Parathyroid adenoma (tissue), 2 donors: Measurements from ENCODE around the gene NUFIP2.

Experiments used
- H2AFZ ChIP-seq: fragments of 300-600 bp; sonication (generic); one replicate; pipeline ENCODE4 v1.7.0; 2017; ENCODE audit warnings: antibody characterized with exemption, mild to moderate bottlenecking
- H3K27ac ChIP-seq: fragments of 300-600 bp; sonication (generic); one replicate; pipeline ENCODE4 v1.7.0; 2017
- H3K27me3 ChIP-seq: fragments of 300-600 bp; sonication (generic); one replicate; pipeline ENCODE4 v1.7.0; 2017; ENCODE audit warnings: low read length; ENCODE audit not compliant: control insufficient read depth, insufficient read depth
- H3K36me3 ChIP-seq: fragments of 300-600 bp; sonication (generic); one replicate; pipeline ENCODE4 v1.7.0; 2017; ENCODE audit warnings: low read length; ENCODE audit not compliant: control insufficient read depth, insufficient read depth
- H3K4me1 ChIP-seq: fragments of 300-600 bp; sonication (generic); one replicate; pipeline ENCODE4 v1.7.0; 2017; ENCODE audit warnings: control low read depth
- H3K4me2 ChIP-seq: fragments of 300-600 bp; sonication (generic); one replicate; pipeline ENCODE4 v1.7.0; 2017; ENCODE audit warnings: low read length
- H3K4me3 ChIP-seq: fragments of 300-600 bp; sonication (generic); one replicate; pipeline ENCODE4 v1.7.0; 2017; ENCODE audit warnings: low read depth, low read length
- H3K79me2 ChIP-seq: fragments of 300-600 bp; sonication (generic); one replicate; pipeline ENCODE4 v1.7.0; 2017; ENCODE audit warnings: control low read depth
- H3K9ac ChIP-seq: fragments of 300-600 bp; sonication (generic); one replicate; pipeline ENCODE4 v1.7.0; 2017; ENCODE audit warnings: mild to moderate bottlenecking
- H3K9me3 ChIP-seq: fragments of 300-600 bp; sonication (generic); one replicate; pipeline ENCODE4 v1.7.0; 2017; ENCODE audit warnings: low read length; ENCODE audit not compliant: control insufficient read depth
- CTCF ChIP-seq: fragments of 300-600 bp; sonication (generic); IDR thresholded peaks from one replicate; pipeline ENCODE4 v1.7.0; 2017; ENCODE audit warnings: antibody characterized with exemption, mild to moderate bottlenecking
- donor health status: primary hyperparathyroidism.

Gene NUFIP2

GRCh38 chr17:29331075-29331707 is 37.2 kb upstream of the NUFIP2 start:
- Histone ChIP-seq H3K27ac (no peak overlapping the region), H3K36me3 (no peaks in the 10 kb centered on the region), H3K4me3 (no peak overlapping the region), H3K4me2 (no peak overlapping the region), H3K27me3 (no peaks in the 10 kb centered on the region), H3K4me1 (no peaks in the 10 kb centered on the region), H3K9ac (no peak overlapping the region), H2AFZ (no peak overlapping the region), H3K79me2 (no peaks in the 10 kb centered on the region), H3K9me3 (no peaks in the 10 kb centered on the region)
- no peak for TF ChIP-seq CTCF

- H3K79me2 ChIP-seq, result no peaks in the 10 kb centered on the region
- no peak overlapping the region for H2AFZ ChIP-seq
- H3K9me3 ChIP-seq, result no peaks in the 10 kb centered on the region
- H3K4me2 ChIP-seq, result no peak overlapping the region
- H3K27me3 ChIP-seq, result no peaks in the 10 kb centered on the region
- no peaks in the 10 kb centered on the region for H3K4me1 ChIP-seq
- H3K4me3 ChIP-seq, result no peak overlapping the region
- no peak for TF ChIP-seq CTCF
- H3K36me3 ChIP-seq, result no peaks in the 10 kb centered on the region
- no peak overlapping the region for H3K27ac ChIP-seq
- no peak overlapping the region for H3K9ac ChIP-seq
Measured at GRCh38 chr17:29327412-29327811, 33.5 kb upstream of the NUFIP2 start.

DNA sequence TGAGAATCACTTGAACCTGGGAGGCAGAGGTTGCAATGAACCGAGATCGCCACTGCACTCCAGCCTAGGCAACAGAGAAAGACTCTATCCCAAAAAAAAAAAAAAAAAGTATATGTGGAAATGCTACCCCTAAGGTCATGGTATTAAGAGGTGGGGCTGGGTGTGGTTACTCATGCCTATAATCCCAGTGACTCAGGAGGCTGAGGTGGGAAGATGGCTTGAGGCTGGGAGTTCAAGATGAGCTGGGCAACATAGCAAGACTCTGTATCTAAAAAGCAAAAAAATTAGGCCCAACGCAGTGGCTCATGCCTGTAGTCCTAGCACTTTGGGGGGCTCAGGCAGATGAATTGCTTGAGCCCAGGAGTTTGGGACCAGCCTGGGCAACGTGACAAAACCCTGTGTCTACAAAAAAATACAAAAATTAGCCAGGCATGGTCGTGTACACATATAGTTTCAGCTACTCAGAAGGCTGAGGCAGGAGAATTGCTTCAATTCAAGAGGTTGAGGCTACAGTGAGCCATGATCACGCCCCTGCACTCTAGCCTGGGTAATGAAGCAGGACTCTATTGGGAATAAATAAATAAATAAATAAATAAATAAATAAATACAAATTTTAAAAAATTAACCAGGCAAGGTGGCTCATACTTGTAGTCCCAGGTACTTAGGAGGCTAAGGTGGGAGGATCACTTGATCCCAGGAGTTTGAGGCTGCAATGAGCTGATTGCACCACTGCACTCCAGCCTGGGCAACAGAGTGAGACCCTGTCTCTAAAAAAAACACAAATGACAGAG is 32.3 kb upstream of the NUFIP2 start:
- H3K4me3 ChIP-seq, result no peak overlapping the region
- no peak overlapping the region for H2AFZ ChIP-seq
- H3K9ac ChIP-seq, result no peak overlapping the region
- no peaks in the 10 kb centered on the region for H3K27me3 ChIP-seq
- no peaks in the 10 kb centered on the region for H3K4me1 ChIP-seq
- H3K9me3 ChIP-seq, result no peaks in the 10 kb centered on the region
- H3K36me3 ChIP-seq, result no peaks in the 10 kb centered on the region
- no peak for TF ChIP-seq CTCF
- no peaks in the 10 kb centered on the region for H3K79me2 ChIP-seq
- H3K4me2 ChIP-seq, result no peak overlapping the region
- no peak overlapping the region for H3K27ac ChIP-seq

GRCh38 chr17:29322363-29322762 is 28.4 kb upstream of the NUFIP2 start:
- Histone ChIP-seq H3K36me3 (no peaks in the 10 kb centered on the region), H3K79me2 (no peaks in the 10 kb centered on the region), H3K4me3 (no peak overlapping the region), H3K9ac (no peak overlapping the region), H3K4me1 (no peaks in the 10 kb centered on the region), H3K9me3 (no peaks in the 10 kb centered on the region), H3K4me2 (no peak overlapping the region), H3K27ac (no peak overlapping the region), H2AFZ (no peak overlapping the region), H3K27me3 (no peaks in the 10 kb centered on the region)
- no peak for TF ChIP-seq CTCF
